Glomerular visceral epithelial cell (primary cell): ENCODE results near the gene SLC9A1.
"Not testable (repeated sequence)": the region's sequence is repeated elsewhere in the genome, so short reads cannot be mapped to it uniquely, and the experiment has no call there.

Source experiments
- DNase-seq: peaks from one replicate; pipeline ENCODE4 v3.0.0-alpha.2; 2016; ENCODE audit errors: extremely low spot score

Gene SLC9A1

GRCh38 chr1:27154991-27155781, at the start of gene SLC9A1:
Gene SLC9A1 (minus strand): TSS chr1:27155125. CDS start chr1:27154334, 791 bp downstream.
- DNase-seq: peak; percentile 93

GRCh38 chr1:27203946-27204345, 49.0 kb upstream of the SLC9A1 start:
- no peak for DNase-seq

- DNase-seq: no peak
Measured at GRCh38 chr1:27201295-27201694, 46.4 kb upstream of the SLC9A1 start.

GRCh38 chr1:27193194-27193593, 38.3 kb upstream of the SLC9A1 start:
- DNase-seq: no peak

GRCh38 chr1:27192039-27192529, 37.2 kb upstream of the SLC9A1 start:
- DNase-seq: no peak

- DNase-seq: not testable (repeated sequence)
Measured at GRCh38 chr1:27184665-27185064, 29.7 kb upstream of the SLC9A1 start.

GRCh38 chr1:27179979-27180378, 25.1 kb upstream of the SLC9A1 start:
- DNase-seq: no peak

GRCh38 chr1:27179379-27179778, 24.5 kb upstream of the SLC9A1 start:
- DNase-seq: no peak

GRCh38 chr1:27176954-27177353, 22.0 kb upstream of the SLC9A1 start:
- no peak for DNase-seq

- no peak for DNase-seq
Measured at GRCh38 chr1:27176323-27176722, 21.4 kb upstream of the SLC9A1 start.

GRCh38 chr1:27172992-27173391, 18.1 kb upstream of the SLC9A1 start:
- not testable (repeated sequence) for DNase-seq

GRCh38 chr1:27166929-27167328, 12.0 kb upstream of the SLC9A1 start:
- DNase-seq: no peak

- DNase-seq: no peak
Measured at GRCh38 chr1:27166351-27166802, 11.5 kb upstream of the SLC9A1 start.

GRCh38 chr1:27163093-27163492, 8.2 kb upstream of the SLC9A1 start:
- no peak for DNase-seq

- no peak for DNase-seq
Measured at GRCh38 chr1:27162090-27162489, 7.2 kb upstream of the SLC9A1 start.

GRCh38 chr1:27161594-27161993, 6.7 kb upstream of the SLC9A1 start:
- DNase-seq: no peak

- DNase-seq: no peak
Measured at GRCh38 chr1:27157194-27157593, 2.3 kb upstream of the SLC9A1 start.

GRCh38 chr1:27154469-27154990, 395 bp downstream of the SLC9A1 start:
- no peak for DNase-seq

GRCh38 chr1:27153927-27154358, 982 bp downstream of the SLC9A1 start:
- DNase-seq: no peak

GRCh38 chr1:27153549-27153886, 1.4 kb downstream of the SLC9A1 start:
- peak; percentile 48 for DNase-seq

GRCh38 chr1:27152829-27153548, 1.9 kb downstream of the SLC9A1 start:
- no peak for DNase-seq

- no peak for DNase-seq
Measured at GRCh38 chr1:27152004-27152828, 2.7 kb downstream of the SLC9A1 start.
